Activated T-cell treated with anti-CD3 and anti-CD28 coated beads, Interleukin-2, amount 50 U/mL, for 4 hours (primary cell): Measurements from ENCODE around the gene GBE1. TPM values are rescaled to one million over a fixed set of nuclear protein-coding genes. Genes with fewer than 3 reads are reported as not detected.

Experiments used
- ATAC-seq, 2 donors: fragments of 200-7000 bp; cut with Tn5 transposase; one replicate each; pipeline ENCODE4 v1.10.0; 2021
- DNase-seq: peaks from one replicate; pipeline ENCODE4 v3.0.0-alpha.2; 2020
- H3K27me3 Mint-ChIP-seq: one replicate; pipeline ENCODE4 v1.8.0; 2021; ENCODE audit warnings: low read depth, mixed read lengths
- H3K36me3 Mint-ChIP-seq: one replicate; pipeline ENCODE4 v1.8.0; 2022; ENCODE audit warnings: mixed read lengths; ENCODE audit not compliant: insufficient read depth
- H3K4me1 Mint-ChIP-seq: one replicate; pipeline ENCODE4 v1.8.0; 2021; ENCODE audit warnings: low read depth, mixed read lengths
- H3K4me3 Mint-ChIP-seq: one replicate; pipeline ENCODE4 v1.8.0; 2021; ENCODE audit warnings: mild to moderate bottlenecking, moderate library complexity, mixed read lengths
- H3K9me3 Mint-ChIP-seq: one replicate; pipeline ENCODE4 v1.8.0; 2021; ENCODE audit warnings: mixed read lengths
- total RNA-seq, 3 donors: library from RNA; stranded (reverse); gene quantifications; one replicate each; pipeline ENCODE4 v1.2.1, GENCODE V29; 2021

The GBE1 gene
- total RNA-seq, 3 donors from 2014 or later = 13.9 to 16.1 (median 14.2) TPM

DNA sequence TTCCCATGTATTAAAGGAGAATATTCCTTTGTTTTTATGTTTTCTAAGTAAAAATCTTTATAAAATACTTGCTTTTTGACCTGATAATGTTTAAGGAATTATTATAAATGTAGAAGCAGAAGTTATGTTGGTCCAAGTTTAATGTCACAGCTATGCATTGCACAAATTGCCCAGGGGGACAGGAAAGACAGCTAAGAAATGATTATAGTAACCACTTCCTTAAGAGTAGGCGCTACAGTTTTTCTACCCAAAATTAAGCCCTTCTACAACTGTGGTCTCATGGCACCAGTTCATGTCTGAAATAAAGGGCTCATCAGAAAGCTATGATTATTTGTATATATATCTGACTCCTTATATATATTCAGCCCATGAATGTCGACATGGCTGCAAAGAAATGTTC lies 176.4 kb downstream of the GBE1 start:
- Mint-ChIP-seq H3K27me3 (no peaks in the 10 kb centered on the region), H3K9me3 (no peaks in the 10 kb centered on the region), H3K36me3 (peaks cover 10% of the 10 kb centered on the region), H3K4me1 (no peaks in the 10 kb centered on the region), H3K4me3 (no peak overlapping the region)
- no peak for ATAC-seq
- DNase-seq = no peak

DNA sequence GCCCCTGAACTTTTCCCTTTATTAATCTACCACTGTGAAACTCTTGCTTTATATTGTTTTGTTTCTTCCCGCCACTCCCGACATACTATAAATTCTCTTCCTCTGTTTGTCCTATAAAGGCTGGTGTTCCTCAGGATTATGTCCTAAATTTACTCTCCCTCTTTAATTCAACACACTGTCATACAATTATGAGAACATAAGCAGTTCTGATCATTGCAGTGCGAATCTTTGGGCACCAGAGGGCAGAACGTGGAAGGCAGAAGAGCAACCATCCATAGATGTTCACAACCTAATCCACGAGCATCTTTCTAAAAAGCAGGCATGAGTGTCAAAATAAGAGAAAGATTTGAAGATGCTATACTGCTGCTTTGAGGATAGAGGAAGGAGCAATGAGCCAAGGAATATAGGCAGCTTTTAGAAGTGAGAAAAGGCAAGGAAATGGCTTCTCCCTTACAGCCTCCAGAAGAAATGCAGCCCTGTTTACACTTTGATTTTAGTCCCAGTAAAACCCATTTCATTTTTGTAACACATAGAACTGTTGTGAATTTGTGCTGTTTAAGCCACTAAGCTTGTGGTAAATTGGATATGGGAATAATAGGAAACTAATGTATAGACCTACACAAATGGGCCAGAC lies 179.4 kb downstream of the GBE1 start:
- no peak for DNase-seq
- no peak overlapping the region for H3K4me3 Mint-ChIP-seq
- no peaks in the 10 kb centered on the region for H3K9me3 Mint-ChIP-seq
- no peak for ATAC-seq
- peaks cover 13% of the 10 kb centered on the region for H3K36me3 Mint-ChIP-seq
- H3K27me3 Mint-ChIP-seq = no peaks in the 10 kb centered on the region
- H3K4me1 Mint-ChIP-seq = no peaks in the 10 kb centered on the region

DNA sequence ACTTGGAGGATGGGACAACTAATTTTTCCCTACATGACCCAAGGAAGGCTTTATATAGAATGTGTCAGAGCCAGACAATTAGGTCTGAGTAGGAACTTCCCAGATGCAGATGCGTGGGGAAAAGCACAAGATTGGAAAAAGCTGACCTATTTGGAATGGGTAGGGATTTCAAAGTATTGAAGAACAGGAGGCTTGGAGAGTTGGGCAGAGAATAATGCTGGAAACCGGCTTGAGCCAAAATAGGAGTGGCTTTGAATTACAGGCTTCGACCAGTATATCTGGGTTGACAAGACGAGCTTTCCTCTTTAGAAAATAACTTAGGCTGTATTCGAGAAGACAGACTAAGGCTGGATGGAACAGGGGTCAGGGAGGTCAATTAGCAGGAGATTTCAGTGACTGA lies 181.1 kb downstream of the GBE1 start:
- Mint-ChIP-seq H3K4me3 (no peak overlapping the region), H3K27me3 (no peaks in the 10 kb centered on the region), H3K9me3 (no peaks in the 10 kb centered on the region), H3K4me1 (no peaks in the 10 kb centered on the region), H3K36me3 (peaks cover 13% of the 10 kb centered on the region)
- DNase-seq = no peak
- ATAC-seq = no peak

DNA sequence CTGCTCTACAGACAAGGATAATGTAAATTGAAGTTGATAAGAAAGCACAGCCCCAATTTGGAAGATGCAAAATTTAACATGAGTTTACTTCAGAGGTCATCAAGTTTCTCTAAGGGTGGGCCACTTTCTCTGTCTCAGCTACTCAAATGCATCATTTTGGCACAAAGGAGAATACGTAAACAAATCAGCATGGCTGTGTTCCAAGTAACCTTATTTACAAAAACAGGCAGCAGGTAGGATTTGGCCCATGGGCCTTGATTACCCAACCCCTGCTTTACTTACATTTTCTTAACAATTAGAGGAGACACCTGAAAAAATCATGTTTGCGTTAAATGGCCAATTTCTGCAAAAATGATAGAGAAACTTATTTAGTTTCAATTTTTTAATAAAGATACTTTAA lies 181.7 kb downstream of the GBE1 start:
- DNase-seq = no peak
- no peaks in the 10 kb centered on the region for H3K4me1 Mint-ChIP-seq
- ATAC-seq = no peak
- H3K27me3 Mint-ChIP-seq = no peaks in the 10 kb centered on the region
- peaks cover 13% of the 10 kb centered on the region for H3K36me3 Mint-ChIP-seq
- H3K4me3 Mint-ChIP-seq = no peak overlapping the region
- no peaks in the 10 kb centered on the region for H3K9me3 Mint-ChIP-seq

DNA sequence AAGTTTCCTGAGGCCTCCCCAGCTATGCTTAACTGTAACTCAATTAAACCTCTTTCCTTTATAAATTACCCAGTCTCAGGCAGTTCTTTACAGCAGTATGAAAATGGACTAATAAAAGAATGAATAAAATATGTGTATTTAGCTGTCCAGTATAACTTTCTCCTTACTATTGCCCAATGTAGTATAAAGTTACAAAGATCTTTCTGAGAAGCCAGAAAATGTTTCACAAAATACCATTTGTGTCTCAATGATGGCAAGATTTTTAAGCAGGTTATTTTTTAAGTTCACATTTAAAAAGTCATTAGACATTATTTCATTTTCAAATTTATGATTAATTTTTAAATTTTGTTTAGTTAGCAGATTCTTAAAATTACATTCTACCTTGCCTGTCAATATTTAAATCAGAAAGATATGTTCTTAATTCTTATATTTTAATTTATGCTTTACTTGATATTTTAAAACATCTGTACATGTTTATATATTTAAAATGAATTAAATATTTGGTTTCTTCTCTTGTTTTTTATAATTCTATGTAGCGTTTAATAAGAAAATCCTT lies 189.2 kb downstream of the GBE1 start:
- Mint-ChIP-seq H3K27me3 (no peaks in the 10 kb centered on the region), H3K9me3 (peaks cover 5% of the 10 kb centered on the region), H3K36me3 (peaks cover 21% of the 10 kb centered on the region), H3K4me3 (no peak overlapping the region), H3K4me1 (no peaks in the 10 kb centered on the region)
- DNase-seq (no peak), ATAC-seq (no peak)

DNA sequence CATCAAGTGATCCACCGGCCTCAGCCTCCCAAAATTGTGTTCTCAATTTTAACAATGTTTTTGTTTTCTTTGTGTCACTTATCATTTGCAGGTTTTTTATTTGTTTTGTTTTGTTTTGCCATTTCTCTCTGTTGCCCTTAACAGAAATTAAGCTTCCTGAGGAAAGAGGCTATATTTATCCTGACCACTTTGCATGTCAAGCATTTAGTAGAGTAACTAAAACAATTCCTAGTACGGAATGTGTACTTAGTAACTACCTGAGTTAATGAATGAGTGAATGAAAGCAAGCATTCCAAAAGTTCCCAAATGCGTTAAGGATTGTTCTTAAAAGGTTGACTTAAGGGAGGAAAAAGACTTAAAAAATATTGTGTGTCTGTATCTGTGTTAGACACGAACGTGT lies 193.1 kb downstream of the GBE1 start:
- H3K4me3 Mint-ChIP-seq = no peak overlapping the region
- ATAC-seq = no peak
- H3K4me1 Mint-ChIP-seq = no peaks in the 10 kb centered on the region
- peaks cover 25% of the 10 kb centered on the region for H3K9me3 Mint-ChIP-seq
- no peak for DNase-seq
- peaks cover 39% of the 10 kb centered on the region for H3K36me3 Mint-ChIP-seq
- H3K27me3 Mint-ChIP-seq = no peaks in the 10 kb centered on the region

DNA sequence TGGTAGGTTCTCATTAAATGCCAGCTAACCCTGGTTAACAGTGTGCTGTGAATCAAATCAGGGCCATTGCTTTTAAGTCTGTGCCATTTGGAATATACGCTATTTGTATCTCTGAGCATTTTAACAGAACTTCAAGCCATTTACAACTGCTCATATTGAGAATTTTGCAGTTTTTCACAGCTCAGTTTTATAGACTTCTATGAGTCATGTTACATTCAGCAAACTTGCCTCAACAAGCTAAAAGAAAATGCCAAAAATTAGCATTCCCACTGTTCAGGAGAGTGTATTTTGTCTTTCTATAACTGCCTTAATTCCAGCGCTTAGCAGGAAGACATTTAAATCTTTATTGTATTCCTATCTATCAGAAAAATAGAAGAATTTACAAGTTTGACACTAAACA lies 196.4 kb downstream of the GBE1 start:
- no peaks in the 10 kb centered on the region for H3K27me3 Mint-ChIP-seq
- no peak overlapping the region for H3K4me3 Mint-ChIP-seq
- DNase-seq (no peak), ATAC-seq (no peak)
- no peaks in the 10 kb centered on the region for H3K4me1 Mint-ChIP-seq
- H3K9me3 Mint-ChIP-seq = peaks cover 25% of the 10 kb centered on the region
- peaks cover 34% of the 10 kb centered on the region for H3K36me3 Mint-ChIP-seq

DNA sequence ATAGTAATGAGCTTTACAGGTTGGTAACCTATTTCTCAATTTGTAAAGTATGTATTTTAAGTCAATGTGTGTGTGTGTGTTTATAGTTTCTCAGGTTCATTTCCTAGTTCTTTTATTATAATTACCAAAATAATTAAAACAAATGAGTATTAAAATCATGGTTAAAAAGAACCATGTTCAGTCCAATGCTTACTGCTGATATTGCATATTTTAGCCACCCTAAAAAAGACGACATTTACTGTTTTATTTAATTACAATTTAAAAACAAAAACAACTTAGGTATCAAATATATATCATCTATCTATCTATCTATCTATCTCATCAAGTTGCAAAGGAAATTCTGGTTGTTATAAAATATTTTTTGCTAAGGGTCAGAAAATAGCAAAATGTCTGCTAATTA lies 203.3 kb downstream of the GBE1 start:
- no peaks in the 10 kb centered on the region for H3K4me1 Mint-ChIP-seq
- no peak overlapping the region for H3K4me3 Mint-ChIP-seq
- ATAC-seq (no peak), DNase-seq (no peak)
- no peaks in the 10 kb centered on the region for H3K9me3 Mint-ChIP-seq
- H3K36me3 Mint-ChIP-seq = peaks cover 9% of the 10 kb centered on the region
- no peaks in the 10 kb centered on the region for H3K27me3 Mint-ChIP-seq

DNA sequence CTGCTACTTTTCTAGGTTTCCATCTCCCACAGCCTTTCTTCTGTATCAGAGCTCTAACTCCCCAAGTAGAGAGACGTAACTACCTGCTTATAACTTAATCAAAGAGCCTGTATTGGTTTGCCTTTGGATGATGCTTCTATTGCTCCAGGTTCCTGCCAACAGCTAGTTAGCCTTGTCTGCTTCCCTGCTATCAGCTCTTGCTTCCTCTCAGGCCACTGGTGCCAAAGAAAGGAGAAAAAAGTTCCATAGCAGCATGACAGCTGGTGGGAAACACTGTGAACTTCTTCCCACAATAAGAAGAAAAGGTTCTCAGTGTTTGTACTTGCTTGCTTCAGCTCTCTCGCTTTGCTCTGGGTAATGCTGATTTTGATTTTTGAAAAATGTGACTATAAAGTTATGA lies 206.6 kb downstream of the GBE1 start:
- DNase-seq = no peak
- ATAC-seq = no peak
- peaks cover 19% of the 10 kb centered on the region for H3K36me3 Mint-ChIP-seq
- no peak overlapping the region for H3K4me3 Mint-ChIP-seq
- no peaks in the 10 kb centered on the region for H3K4me1 Mint-ChIP-seq
- H3K9me3 Mint-ChIP-seq = peaks cover 16% of the 10 kb centered on the region
- H3K27me3 Mint-ChIP-seq = no peaks in the 10 kb centered on the region

DNA sequence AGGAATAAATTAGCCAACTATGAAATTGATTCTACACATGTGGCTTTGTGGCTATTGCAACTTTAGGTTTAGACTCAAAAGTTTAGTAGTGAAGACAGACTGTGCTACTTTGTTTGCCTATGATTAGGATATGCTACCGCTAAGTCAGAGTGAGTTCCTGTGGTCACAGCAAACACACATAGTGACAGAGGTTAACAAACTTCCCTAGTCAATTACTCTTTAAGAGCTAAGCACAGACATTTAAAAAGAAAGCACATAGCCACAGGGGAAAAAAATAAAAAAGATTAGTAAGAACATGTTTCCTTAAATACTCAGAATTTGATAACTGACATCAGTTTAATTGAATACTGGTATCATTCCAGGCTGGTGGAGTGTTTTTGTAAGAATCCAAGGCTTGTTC lies 207.1 kb downstream of the GBE1 start:
- no peak overlapping the region for H3K4me3 Mint-ChIP-seq
- ATAC-seq (no peak), DNase-seq (no peak)
- H3K4me1 Mint-ChIP-seq = no peaks in the 10 kb centered on the region
- peaks cover 19% of the 10 kb centered on the region for H3K36me3 Mint-ChIP-seq
- H3K27me3 Mint-ChIP-seq = no peaks in the 10 kb centered on the region
- H3K9me3 Mint-ChIP-seq = peaks cover 16% of the 10 kb centered on the region

DNA sequence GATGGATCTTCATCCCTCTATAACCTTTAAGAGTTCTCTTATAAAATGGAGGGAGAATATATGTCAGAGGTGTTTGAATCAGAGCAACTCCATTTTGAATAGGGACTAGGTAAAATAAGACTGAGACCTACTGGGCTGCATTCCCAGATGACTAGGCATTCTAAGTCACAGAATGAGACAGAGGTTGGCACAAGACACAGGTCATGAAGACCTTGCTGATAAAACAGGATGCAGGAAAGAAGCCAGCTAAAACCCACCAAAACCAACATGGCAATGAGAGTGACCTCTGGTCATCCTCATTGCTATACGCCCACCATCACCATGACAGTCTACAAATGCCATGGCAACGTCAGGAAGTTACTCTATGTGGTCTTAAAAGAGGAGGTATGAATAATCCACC lies 211.0 kb downstream of the GBE1 start:
- DNase-seq (no peak), ATAC-seq (no peak)
- H3K9me3 Mint-ChIP-seq = peaks cover 16% of the 10 kb centered on the region
- no peak overlapping the region for H3K4me3 Mint-ChIP-seq
- H3K27me3 Mint-ChIP-seq = no peaks in the 10 kb centered on the region
- H3K36me3 Mint-ChIP-seq = peaks cover 16% of the 10 kb centered on the region
- no peaks in the 10 kb centered on the region for H3K4me1 Mint-ChIP-seq

DNA sequence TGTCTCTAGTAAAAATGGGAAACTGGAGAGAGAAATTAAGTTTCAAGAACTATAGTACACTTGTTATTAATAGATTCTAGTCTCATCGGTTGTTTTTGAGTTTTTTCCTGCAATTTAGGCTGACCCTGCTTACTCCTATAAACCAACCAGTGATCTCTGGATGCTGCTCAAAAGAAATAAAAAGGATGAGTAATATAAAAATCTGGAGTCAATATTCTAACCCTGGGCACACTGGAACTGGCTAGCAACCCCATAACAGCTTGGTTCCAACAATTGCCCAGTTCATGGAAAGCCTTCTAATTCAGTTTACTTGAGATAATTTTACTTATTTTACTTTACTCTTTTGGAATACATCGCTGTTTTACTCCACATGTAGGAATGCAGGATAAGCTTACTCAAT lies 211.6 kb downstream of the GBE1 start:
- H3K4me3 Mint-ChIP-seq = no peak overlapping the region
- ATAC-seq = no peak

DNA sequence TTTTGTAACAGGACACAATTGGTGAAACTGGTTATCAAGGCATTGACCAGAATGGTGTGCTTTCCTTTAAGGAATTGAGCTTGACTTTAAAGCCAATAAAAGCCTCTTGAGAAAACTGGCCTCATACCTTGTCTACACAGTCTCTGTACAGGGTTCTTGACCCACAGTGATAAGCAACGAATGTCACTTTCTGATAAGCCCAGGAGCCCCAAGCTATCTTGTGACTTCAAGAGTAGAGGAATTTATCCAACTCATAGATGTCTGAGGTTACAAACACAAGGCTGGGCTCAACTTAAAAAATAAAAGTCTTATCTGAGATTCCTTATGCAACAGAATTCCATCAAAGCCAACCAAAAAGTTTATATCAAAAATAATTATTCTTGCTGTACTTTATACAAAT lies 212.1 kb downstream of the GBE1 start:
- H3K27me3 Mint-ChIP-seq = no peaks in the 10 kb centered on the region
- no peak for DNase-seq
- H3K36me3 Mint-ChIP-seq = peaks cover 16% of the 10 kb centered on the region
- no peaks in the 10 kb centered on the region for H3K4me1 Mint-ChIP-seq
- ATAC-seq = no peak
- peaks cover 16% of the 10 kb centered on the region for H3K9me3 Mint-ChIP-seq
- H3K4me3 Mint-ChIP-seq = no peak overlapping the region

More for the DNA sequence above, 211.6 kb downstream of the GBE1 start:
- H3K4me1 Mint-ChIP-seq = no peaks in the 10 kb centered on the region
- H3K36me3 Mint-ChIP-seq = peaks cover 16% of the 10 kb centered on the region
- no peak for DNase-seq
- no peaks in the 10 kb centered on the region for H3K27me3 Mint-ChIP-seq
- peaks cover 16% of the 10 kb centered on the region for H3K9me3 Mint-ChIP-seq

DNA sequence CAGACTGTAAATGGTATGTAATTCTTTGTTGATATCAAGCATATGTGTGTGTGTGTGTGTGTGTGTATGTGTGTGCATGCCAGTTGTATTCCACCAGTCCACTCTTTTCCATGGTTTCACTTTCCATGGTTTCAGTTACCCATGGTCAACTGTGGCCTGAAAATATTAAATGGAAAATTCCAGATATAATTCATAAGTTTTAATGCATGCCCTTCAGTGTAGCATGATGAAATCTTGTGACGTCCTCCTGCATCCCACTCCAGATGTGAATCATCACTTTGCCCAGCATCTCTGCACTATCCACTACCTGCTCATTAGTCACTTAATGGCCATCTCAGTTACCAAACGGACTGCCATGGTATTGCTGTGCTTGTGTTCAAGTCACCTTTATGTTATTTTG lies 215.9 kb downstream of the GBE1 start:
- Mint-ChIP-seq H3K9me3 (peaks cover 6% of the 10 kb centered on the region), H3K27me3 (no peaks in the 10 kb centered on the region)
- ATAC-seq = no peak

DNA sequence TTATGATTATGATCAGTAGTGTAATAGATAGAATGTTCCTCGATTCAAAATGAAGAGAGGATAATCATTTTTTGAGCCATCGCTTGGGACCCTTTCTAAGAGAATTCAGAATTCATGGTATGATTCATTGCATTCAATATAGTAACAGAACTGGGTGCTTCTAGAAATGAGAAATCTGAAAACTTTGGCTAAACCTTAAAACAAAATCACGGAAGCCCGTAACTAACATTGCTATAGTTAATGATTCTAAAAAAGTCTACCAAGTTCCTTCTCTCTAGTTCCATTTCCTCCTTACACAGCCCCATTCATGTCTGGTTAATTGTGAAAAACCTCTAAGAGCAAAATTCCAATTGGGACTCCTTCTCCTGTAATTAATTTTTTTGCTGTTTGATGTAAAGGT lies 217.1 kb downstream of the GBE1 start:
- H3K27me3 Mint-ChIP-seq = no peaks in the 10 kb centered on the region
- no peak overlapping the region for H3K4me3 Mint-ChIP-seq
- no peaks in the 10 kb centered on the region for H3K9me3 Mint-ChIP-seq
- no peaks in the 10 kb centered on the region for H3K4me1 Mint-ChIP-seq
- ATAC-seq (no peak), DNase-seq (no peak)
- H3K36me3 Mint-ChIP-seq = no peaks in the 10 kb centered on the region

More for the DNA sequence above, 215.9 kb downstream of the GBE1 start:
- no peaks in the 10 kb centered on the region for H3K4me1 Mint-ChIP-seq
- H3K4me3 Mint-ChIP-seq = no peak overlapping the region
- DNase-seq = no peak
- peaks cover 5% of the 10 kb centered on the region for H3K36me3 Mint-ChIP-seq
